ENCODE measurements around the gene TRPV6.

TRPV6 gene

DNA sequence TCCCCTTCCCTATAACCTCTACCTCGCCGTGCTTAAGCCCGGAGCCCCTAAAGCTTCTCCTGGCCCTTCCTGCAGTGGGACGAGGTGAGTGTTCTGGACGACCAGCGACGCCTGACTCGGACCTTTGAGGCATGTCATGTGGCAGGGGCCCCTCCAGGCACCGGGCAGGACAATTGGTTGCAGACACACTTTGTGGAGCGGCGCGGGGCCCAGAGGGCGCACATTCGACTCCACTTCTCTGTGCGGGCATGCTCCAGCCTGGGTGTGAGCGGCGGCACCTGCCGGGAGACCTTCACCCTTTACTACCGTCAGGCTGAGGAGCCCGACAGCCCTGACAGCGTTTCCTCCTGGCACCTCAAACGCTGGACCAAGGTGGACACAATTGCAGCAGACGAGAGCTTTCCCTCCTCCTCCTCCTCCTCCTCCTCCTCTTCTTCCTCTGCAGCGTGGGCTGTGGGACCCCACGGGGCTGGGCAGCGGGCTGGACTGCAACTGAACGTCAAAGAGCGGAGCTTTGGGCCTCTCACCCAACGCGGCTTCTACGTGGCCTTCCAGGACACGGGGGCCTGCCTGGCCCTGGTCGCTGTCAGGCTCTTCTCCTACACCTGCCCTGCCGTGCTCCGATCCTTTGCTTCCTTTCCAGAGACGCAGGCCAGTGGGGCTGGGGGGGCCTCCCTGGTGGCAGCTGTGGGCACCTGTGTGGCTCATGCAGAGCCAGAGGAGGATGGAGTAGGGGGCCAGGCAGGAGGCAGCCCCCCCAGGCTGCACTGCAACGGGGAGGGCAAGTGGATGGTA is 21.5 kb downstream of the TRPV6 start:
- ATAC-seq (ENCODE audit: low read depth) (no peak), DNase-seq (ENCODE audit: low spot score in 2 of 2) (no peak)
- Mint-ChIP-seq H3K27me3 (no peaks in the 10 kb centered on the region), H3K9me3 (no peaks in the 10 kb centered on the region), H3K27ac (no peak overlapping the region), H3K36me3 (peaks cover 35% of the 10 kb centered on the region), H3K4me1 (peaks cover 12% of the 10 kb centered on the region), H3K4me3 (no peak overlapping the region)

DNA sequence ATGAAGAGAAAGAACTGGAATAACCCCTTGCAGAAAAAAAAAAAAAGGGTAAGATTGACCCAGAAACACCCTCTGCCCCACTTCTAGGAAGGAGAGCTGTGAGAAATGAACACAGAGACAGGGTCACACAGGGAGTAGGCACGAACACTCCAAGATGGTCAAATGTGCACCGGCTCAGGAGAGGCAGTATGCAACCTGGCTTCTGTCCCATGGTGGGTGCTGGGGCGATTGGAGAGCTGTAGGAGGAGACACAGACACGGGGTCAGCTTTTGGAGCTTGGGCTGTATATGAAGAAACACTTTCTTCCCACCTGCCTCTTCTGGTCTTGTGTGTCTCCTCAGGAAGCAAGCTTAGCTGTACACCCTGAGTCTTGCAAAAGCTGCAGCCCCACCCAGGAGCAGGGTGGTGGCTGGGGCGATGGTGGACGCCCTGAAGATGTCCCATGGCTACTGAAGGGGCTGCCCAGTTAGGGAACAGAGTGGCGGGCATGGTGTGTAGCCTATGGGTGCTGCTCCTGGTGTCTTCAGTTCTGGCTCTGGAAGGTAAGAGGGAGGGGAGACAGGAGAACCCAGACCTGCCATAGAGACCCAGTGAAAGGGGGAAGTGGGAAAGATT is 22.7 kb downstream of the TRPV6 start:
- Mint-ChIP-seq H3K4me1 (peaks cover 12% of the 10 kb centered on the region), H3K4me3 (no peak overlapping the region), H3K27ac (peak overlapping the region; percentile 61), H3K9me3 (no peaks in the 10 kb centered on the region), H3K27me3 (no peaks in the 10 kb centered on the region), H3K36me3 (peaks cover 32% of the 10 kb centered on the region)
- no peak for ATAC-seq (ENCODE audit: low read depth)
- no peak for DNase-seq (ENCODE audit: low spot score in 2 of 2)

DNA sequence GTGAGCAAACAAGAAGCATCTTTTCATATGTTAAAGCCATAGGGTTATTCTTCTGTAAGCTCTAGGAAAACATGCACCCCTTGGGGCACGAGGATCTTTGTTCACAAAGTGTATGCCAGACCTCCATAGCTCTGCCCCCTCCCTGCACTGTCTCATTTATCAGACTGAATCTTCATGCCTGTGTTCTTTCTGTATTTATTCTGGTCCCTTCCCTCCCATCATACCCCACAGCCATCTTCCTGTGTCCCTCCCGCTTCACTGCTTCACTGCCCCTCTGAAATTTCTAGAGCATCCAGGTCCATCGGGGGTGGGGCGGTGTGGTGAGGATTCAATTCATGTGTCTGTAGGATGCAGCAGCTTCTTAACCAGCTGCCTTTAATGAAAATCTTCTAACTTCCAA is 23.2 kb downstream of the TRPV6 start:
- Mint-ChIP-seq H3K27me3 (no peaks in the 10 kb centered on the region), H3K9me3 (no peaks in the 10 kb centered on the region), H3K4me1 (peaks cover 15% of the 10 kb centered on the region), H3K27ac (peak overlapping the region; percentile 61), H3K36me3 (peaks cover 30% of the 10 kb centered on the region), H3K4me3 (no peak overlapping the region)
- no peak for DNase-seq (ENCODE audit: low spot score in 2 of 2)
- no peak for ATAC-seq (ENCODE audit: low read depth)

DNA sequence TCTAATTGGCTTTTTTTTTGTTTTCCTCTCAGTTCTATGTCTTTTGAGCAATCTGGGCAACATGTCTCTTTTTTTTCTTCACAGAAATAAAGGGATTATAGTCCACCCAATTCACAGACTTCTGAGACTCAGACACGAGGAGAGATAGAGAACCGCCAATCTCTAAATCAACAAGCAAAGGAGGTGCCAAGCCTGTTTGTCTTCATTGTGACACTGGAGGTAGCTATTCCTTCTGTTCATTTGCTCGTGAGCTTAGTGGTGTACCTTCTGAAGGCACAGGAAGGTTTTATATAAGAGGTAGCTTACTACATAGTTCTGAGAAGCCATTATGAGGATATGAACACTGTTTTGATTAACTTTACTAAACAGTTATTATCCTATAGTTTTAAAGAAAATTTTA is 24.6 kb downstream of the TRPV6 start:
- no peak for ATAC-seq (ENCODE audit: low read depth)
- Mint-ChIP-seq H3K9me3 (no peaks in the 10 kb centered on the region), H3K4me1 (peaks cover 20% of the 10 kb centered on the region)

DNA sequence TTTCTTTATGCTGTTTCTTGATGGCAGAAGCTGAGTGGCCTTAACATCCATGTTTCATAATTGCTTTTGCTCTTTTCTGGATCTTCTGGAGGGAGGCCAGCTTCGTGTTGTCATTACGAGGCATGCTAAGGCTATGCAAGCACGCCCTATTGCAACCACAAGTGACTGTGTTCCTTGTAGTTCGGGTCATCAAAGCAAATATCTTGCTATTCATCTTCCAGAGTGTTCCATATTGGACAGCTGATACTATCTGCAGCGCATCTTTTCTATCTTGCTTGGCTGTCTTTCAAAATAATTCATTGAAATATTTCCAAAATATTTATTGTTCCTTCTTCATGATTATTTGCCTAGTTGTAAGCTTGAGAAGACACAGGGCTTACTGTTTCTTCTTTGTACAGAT is 25.7 kb downstream of the TRPV6 start:
- DNase-seq (ENCODE audit: low spot score in 2 of 2) (no peak), ATAC-seq (ENCODE audit: low read depth) (no peak)
- Mint-ChIP-seq H3K27me3 (no peaks in the 10 kb centered on the region), H3K9me3 (no peaks in the 10 kb centered on the region), H3K4me1 (peaks cover 24% of the 10 kb centered on the region), H3K4me3 (no peak overlapping the region), H3K27ac (no peak overlapping the region), H3K36me3 (peaks cover 23% of the 10 kb centered on the region)

More for the DNA sequence above, 24.6 kb downstream of the TRPV6 start:
- Mint-ChIP-seq H3K27me3 (no peaks in the 10 kb centered on the region), H3K27ac (no peak overlapping the region), H3K4me3 (no peak overlapping the region), H3K36me3 (peaks cover 24% of the 10 kb centered on the region)
- no peak for DNase-seq (ENCODE audit: low spot score in 2 of 2)

DNA sequence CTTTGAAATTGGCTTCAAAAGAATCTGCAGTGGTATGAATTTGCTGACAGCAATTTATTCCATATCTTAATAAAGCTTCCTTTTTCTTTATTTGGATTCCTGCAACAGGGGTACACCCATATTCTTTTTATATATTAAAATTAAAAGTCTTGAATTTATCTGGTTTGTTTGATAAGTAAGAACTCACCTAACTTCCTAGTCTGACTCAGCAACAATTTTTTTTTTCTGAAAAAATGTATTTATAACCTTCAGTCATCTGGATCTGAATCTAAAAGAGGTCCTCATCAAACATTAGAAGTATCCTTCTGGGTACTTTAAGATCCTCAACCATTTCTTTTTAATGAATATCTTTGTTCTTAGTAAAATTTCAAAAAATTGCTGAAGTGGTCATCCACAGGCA is 26.1 kb downstream of the TRPV6 start:
- DNase-seq (ENCODE audit: low spot score in 2 of 2) (no peak), ATAC-seq (ENCODE audit: low read depth) (no peak)
- Mint-ChIP-seq H3K27me3 (no peaks in the 10 kb centered on the region), H3K4me3 (no peak overlapping the region), H3K27ac (no peak overlapping the region), H3K9me3 (no peaks in the 10 kb centered on the region), H3K4me1 (peaks cover 24% of the 10 kb centered on the region), H3K36me3 (peaks cover 20% of the 10 kb centered on the region)

DNA sequence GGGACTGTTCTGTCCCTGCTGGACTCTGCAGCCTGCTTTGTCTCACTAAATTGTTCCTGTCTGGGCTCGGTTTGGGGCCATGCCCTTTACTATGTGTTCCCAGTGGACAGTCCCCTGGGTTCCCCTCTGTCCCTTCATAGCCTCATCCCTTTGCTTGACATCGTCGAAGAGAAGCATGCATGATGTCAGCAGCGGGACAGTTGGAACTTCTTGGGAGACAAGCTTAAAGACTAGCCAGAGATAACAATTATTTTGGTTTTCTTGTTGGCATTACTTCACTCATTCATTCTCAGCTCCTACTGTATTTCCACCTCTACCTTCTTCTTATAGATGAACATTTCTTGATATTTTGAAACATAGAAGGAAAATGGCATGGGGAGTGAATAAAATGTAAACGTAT is 27.9 kb downstream of the TRPV6 start:
- Mint-ChIP-seq H3K27me3 (no peaks in the 10 kb centered on the region), H3K27ac (no peak overlapping the region), H3K4me1 (peaks cover 27% of the 10 kb centered on the region), H3K9me3 (no peaks in the 10 kb centered on the region), H3K4me3 (no peak overlapping the region), H3K36me3 (peaks cover 13% of the 10 kb centered on the region)
- DNase-seq (ENCODE audit: low spot score in 2 of 2) (no peak), ATAC-seq (ENCODE audit: low read depth) (no peak)

DNA sequence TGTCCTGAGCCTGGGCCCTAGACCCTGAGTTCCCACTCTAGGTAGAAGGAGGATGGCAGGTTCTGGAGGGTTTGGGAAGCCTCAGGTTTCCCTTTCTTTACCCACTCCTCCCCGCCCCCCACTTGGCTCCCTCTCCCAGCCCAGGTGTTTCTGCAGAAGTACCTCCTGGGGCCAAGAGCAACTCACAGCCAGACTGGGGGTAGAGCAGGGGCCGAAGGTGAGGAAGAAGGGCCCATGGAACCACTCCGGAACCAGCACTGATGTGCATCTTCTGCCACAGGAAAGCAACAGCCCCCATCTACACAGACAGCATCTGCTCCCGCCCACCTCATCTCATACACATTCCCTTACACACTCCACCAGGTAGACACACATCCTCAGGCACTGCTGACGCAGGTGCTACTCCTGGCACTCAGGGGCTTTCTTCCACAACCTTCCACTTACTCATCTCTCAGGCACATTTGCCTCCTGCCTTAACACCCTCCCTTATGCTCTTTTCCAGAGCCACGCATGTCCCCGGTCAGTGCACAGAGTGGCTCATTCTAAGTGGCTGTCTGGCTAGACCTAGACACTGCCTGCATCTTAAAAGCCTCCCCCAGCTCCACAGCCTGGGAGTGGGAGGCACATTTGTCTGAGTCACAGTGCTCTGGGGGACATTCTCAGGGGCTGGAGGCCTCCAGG is 28.8 kb downstream of the TRPV6 start:
- Mint-ChIP-seq H3K9me3 (no peaks in the 10 kb centered on the region), H3K4me3 (peak overlapping the region; percentile 35), H3K4me1 (peaks cover 23% of the 10 kb centered on the region), H3K27me3 (no peaks in the 10 kb centered on the region), H3K27ac (peak overlapping the region; percentile 2), H3K36me3 (peaks cover 7% of the 10 kb centered on the region)
- DNase-seq (ENCODE audit: low spot score in 2 of 2) (no peak), ATAC-seq (ENCODE audit: low read depth) (no peak)

DNA sequence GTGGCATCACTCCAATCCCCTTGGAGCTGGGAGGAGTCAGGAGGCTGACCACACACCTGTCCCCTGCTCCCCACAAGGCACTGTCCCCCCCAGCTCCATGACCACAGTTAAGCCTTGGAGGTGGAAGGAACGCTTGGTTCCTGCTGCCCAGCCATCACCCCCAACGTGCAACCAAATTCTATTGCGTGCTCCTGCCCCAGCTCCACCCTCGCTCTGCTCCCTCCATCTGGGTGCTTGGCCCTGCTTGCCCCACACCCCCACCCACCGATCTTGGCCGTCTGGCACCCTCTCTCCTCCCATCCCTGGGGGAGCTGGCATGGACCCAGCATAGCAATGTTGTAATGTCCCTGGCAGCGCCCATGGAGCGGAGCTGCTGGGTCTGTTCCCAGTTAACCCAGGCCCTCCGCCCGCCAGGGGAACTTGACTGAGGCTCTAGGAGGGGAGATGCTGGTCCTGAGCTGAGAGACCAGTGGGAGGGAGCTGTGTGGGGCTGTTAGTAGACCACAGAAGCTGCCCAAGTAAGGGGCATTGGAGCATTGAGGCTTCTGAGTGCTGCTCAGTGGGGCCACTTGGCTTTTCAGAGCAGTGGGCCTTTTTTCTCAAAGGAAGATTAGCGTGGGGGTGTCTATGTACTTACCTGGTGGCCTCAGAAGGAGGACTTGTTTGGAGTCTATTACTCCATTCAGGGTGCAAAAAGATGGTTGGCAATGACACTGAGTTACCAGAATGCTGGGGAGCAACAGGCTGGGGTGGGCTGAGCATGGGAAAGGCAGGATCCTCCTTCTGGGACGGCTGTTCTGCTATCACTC is 29.6 kb downstream of the TRPV6 start:
- Mint-ChIP-seq H3K4me3 (peak overlapping the region; percentile 83), H3K36me3 (peaks cover 4% of the 10 kb centered on the region), H3K9me3 (no peaks in the 10 kb centered on the region), H3K27me3 (no peaks in the 10 kb centered on the region), H3K4me1 (peaks cover 25% of the 10 kb centered on the region), H3K27ac (no peak overlapping the region)
- ATAC-seq (ENCODE audit: low read depth) (no peak), DNase-seq (ENCODE audit: low spot score in 2 of 2) (no peak)

DNA sequence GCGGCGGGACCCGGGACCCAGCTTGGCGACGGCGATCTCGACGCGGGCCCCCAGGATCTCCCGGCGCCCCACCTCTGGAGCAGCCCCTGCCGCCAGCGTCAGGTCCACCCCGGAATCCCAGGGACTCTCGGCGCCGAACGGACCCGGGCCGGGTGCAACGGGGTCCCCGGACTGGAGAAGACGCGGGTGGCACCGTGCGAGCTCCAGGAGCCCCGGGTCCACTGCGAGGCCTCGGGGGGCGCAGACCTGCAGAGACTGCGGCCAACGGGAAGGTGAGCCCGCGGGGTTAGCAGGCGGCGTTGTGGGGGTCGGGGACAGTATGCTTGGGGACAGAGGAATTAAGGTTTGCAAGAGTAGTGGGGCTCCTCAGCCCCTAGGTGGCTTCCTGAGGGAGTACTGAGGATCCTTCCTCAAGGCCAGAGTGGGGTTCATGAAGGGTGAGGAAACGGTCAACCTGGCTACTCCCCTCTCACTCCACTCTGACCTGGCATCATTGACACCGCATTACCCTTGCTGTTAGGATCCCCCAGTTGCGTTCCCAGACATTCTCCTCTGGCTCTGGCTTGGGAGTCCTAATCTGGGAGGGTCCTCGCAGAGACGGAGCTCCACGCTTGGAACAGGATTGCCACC is 30.3 kb downstream of the TRPV6 start:
- Mint-ChIP-seq H3K27ac (no peak overlapping the region), H3K36me3 (no peaks in the 10 kb centered on the region), H3K4me1 (peaks cover 23% of the 10 kb centered on the region), H3K4me3 (peak overlapping the region; percentile 99), H3K27me3 (no peaks in the 10 kb centered on the region), H3K9me3 (no peaks in the 10 kb centered on the region)
- DNase-seq (ENCODE audit: low spot score in 2 of 2) (no peak), ATAC-seq (ENCODE audit: low read depth) (no peak)

DNA sequence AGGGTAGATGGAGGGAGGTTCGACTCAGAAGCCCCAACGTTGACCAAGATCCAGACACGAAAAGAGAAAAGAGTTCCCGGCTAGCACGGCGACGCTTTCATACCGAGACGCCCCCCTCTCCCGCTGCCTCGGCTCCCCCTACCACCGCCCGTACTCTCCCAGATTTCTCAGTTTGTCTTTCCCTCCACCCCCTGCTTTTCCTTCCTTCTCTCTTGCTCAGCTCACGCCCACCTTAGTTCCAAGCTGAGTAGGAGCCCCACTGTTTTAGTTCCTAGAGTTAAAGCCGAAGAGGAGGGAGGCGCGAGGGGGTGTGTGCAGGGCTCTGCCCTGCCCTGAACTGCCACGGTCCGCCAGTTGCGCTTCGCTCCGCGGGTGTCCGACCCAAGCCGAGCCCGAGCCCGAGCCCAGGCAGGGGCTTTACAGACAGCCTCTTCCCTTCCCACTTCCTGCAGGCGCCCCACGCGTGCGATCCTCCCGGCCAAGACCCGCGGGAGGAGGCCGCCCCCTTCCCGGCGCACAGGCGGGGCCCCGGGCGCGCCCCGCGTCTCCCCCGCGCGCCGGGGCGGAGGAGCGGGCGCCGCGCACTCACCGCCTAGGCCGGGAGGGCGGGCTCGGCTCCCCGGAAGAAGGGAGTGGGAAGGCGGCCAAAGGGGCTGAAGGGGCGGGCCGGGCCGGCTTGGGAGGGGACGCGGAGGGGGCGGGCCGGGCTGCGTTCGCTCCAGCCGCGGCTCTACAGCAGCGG is 31.0 kb downstream of the TRPV6 start, which contains the start of gene EPHB6:
TSS of gene EPHB6 (plus strand) at position 705 of the 742 bp plus-strand sequence. CDS start 8,152 bp downstream, outside the sequence.
- peak within 1 kb of the TSS; percentile 99 for H3K4me3 Mint-ChIP-seq
- no peaks in the 10 kb centered on the region for H3K36me3 Mint-ChIP-seq
- peak within 1 kb of the TSS; percentile 93 for H3K27ac Mint-ChIP-seq
- H3K27me3 Mint-ChIP-seq, result no peaks in the 10 kb centered on the region
- ATAC-seq (ENCODE audit: low read depth) (peak; percentile 63), DNase-seq (ENCODE audit: low spot score in 2 of 2) (peak; percentile 32 to 61)
- H3K4me1 Mint-ChIP-seq, result peaks cover 21% of the 10 kb centered on the region
- H3K9me3 Mint-ChIP-seq, result no peaks in the 10 kb centered on the region

DNA sequence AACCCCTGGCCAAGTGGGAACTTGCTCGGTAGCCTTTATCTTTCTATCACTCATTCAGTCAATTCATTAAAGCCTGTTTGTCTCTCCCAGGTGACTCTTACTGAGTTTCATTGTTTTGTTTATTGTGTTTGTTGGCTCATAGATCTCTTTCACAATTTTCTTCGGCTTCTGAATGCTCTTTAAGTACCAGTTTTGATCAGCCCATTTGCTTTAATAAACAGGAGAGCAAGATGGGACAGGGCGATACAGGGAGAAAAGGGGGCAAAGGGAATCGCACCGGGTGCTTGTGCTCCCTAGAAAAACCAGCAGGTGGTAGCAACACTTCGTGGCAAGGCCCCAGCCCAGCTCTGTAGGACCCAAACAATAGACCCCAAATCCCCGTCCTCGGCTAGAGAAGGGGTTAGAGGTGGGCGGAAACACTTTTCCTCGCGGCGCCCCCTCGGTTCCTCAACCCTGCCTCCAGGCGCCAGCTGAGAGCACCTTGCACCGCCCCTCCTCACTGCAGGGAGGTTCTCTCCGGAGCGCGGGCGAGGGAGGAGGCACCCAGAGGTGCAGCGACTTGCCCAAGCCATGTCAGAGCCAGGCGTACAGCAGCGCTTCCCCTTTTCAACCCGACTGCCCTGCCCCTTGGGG is 31.7 kb downstream of the TRPV6 start:
- DNase-seq (ENCODE audit: low spot score in 2 of 2) (peak; percentile 77 to 83), ATAC-seq (ENCODE audit: low read depth) (peak; percentile 91)
- Mint-ChIP-seq H3K9me3 (no peaks in the 10 kb centered on the region), H3K27me3 (no peaks in the 10 kb centered on the region), H3K4me3 (peak overlapping the region; percentile 99), H3K27ac (peak overlapping the region; percentile 93), H3K36me3 (no peaks in the 10 kb centered on the region), H3K4me1 (peaks cover 21% of the 10 kb centered on the region)
